Gastroesophageal sphincter (tissue), 3 donors: ENCODE results near the gene LRRC51.
"Not testable (repeated sequence)": the region's sequence is repeated elsewhere in the genome, so short reads cannot be mapped to it uniquely, and the experiment has no call there.

Source experiments
- CTCF ChIP-seq, 4 experiments: fragments of 200-600 bp in 2 of 4; fragments of 450-650 bp in 2 of 4; sonication (generic) in 1 of 4; IDR thresholded peaks; one replicate each; pipeline ENCODE4 v1.5.1; 2017 to 2019; ENCODE audit warnings: antibody characterized with exemption in 4 of 4, mild to moderate bottlenecking in 2 of 4, moderate library complexity in 2 of 4
- EP300 ChIP-seq: sonication (generic); formaldehyde crosslinking; IDR thresholded peaks from one replicate; pipeline ENCODE4 v1.6.1; 2017; ENCODE audit warnings: antibody characterized with exemption, mild to moderate bottlenecking
- POLR2A ChIP-seq, 2 donors: fragments of 450-650 bp; IDR thresholded peaks; one replicate each; pipeline ENCODE4 v1.6.1; 2017; ENCODE audit warnings: antibody characterized with exemption in 2 of 2, mild to moderate bottlenecking in 2 of 2, moderate library complexity in 1 of 2
- POLR2AphosphoS5 ChIP-seq: sonication (generic); formaldehyde crosslinking; IDR thresholded peaks from one replicate; pipeline ENCODE4 v1.6.1; 2017; ENCODE audit warnings: antibody characterized with exemption

- TF ChIP-seq CTCF (IDR thresholded peaks at IDR 0.05); POLR2A (IDR thresholded peaks at IDR 0.05); POLR2AphosphoS5; EP300: not testable (repeated sequence)
These were observed 61.4 kb downstream of the LRRC51 start for GRCh38 chr11:72142086-72142485.
